Measurements from ENCODE around the gene EPAS1.

EPAS1 gene

GRCh38 chr2:46366668-46367052, 69.5 kb downstream of the EPAS1 start:
- DNase-seq (ENCODE audit: low read depth) = no peak
- no peak overlapping the region for H3K4me3 ChIP-seq (ENCODE audit: low read length)
- TF ChIP-seq CTCF (IDR thresholded peaks at IDR 0.05; ENCODE audit: insufficient read depth, low read depth, low read length, missing control alignments) = no peak

- H3K4me3 ChIP-seq (ENCODE audit: low read length) = no peak overlapping the region
- TF ChIP-seq CTCF (IDR thresholded peaks at IDR 0.05; ENCODE audit: insufficient read depth, low read depth, low read length, missing control alignments) = no peak
- DNase-seq (ENCODE audit: low read depth) = no peak
These were observed 70.1 kb downstream of the EPAS1 start for GRCh38 chr2:46367286-46367685.

DNA sequence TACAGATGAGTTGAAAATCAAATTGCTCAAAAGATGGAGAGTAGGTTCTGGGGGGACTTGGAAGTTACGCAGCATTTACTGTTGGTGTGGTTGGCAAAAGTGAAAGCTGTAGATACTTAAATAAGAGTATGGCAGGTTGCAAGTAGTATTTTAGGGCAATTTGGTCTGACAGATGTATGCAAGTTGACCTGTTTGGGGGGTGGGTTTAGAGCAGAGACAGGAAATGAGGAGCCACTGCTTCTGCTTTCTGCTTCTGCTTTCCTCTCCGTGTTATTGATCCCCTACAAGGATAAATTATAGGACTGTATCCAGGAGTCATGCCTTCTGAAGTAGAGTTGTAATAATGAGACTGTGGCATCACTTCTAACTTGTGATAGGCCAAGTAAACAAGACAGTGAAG, 71.2 kb downstream of the EPAS1 start:
- no peak overlapping the region for H3K4me3 ChIP-seq (ENCODE audit: low read length)
- no peak for TF ChIP-seq CTCF (IDR thresholded peaks at IDR 0.05; ENCODE audit: insufficient read depth, low read depth, low read length, missing control alignments)
- DNase-seq (ENCODE audit: low read depth) = no peak

GRCh38 chr2:46369783-46370182, 72.6 kb downstream of the EPAS1 start:
- DNase-seq (ENCODE audit: low read depth) = no peak
- TF ChIP-seq CTCF (IDR thresholded peaks at IDR 0.05; ENCODE audit: insufficient read depth, low read depth, low read length, missing control alignments) = no peak
- H3K4me3 ChIP-seq (ENCODE audit: low read length) = no peak overlapping the region

- DNase-seq (ENCODE audit: low read depth) = no peak
- no peak for TF ChIP-seq CTCF (IDR thresholded peaks at IDR 0.05; ENCODE audit: insufficient read depth, low read depth, low read length, missing control alignments)
- H3K4me3 ChIP-seq (ENCODE audit: low read length) = no peak overlapping the region
These were observed 74.6 kb downstream of the EPAS1 start for GRCh38 chr2:46371854-46372253.

- no peak for DNase-seq (ENCODE audit: low read depth)
- no peak for TF ChIP-seq CTCF (IDR thresholded peaks at IDR 0.05; ENCODE audit: insufficient read depth, low read depth, low read length, missing control alignments)
- H3K4me3 ChIP-seq (ENCODE audit: low read length) = no peak overlapping the region
These were observed 75.3 kb downstream of the EPAS1 start for GRCh38 chr2:46372475-46372874.

- no peak for DNase-seq (ENCODE audit: low read depth)
- no peak for TF ChIP-seq CTCF (IDR thresholded peaks at IDR 0.05; ENCODE audit: insufficient read depth, low read depth, low read length, missing control alignments)
- H3K4me3 ChIP-seq (ENCODE audit: low read length) = no peak overlapping the region
These were observed 76.0 kb downstream of the EPAS1 start for GRCh38 chr2:46373238-46373637.

All from epithelial cell of esophagus (primary cell).